Activated CD4-positive, alpha-beta T cell treated with anti-CD3 and anti-CD28 coated beads, Interleukin-2, amount 50 U/mL, for 1 hour (primary cell): ENCODE measurements around the gene TUBGCP2.

ENCODE experiments used
- DNase-seq: peaks from one replicate; pipeline ENCODE4 v3.0.0-alpha.2; 2020

The TUBGCP2 gene

GRCh38 chr10:133342942-133343341 lies 34.3 kb upstream of the TUBGCP2 start:
- no peak for DNase-seq

GRCh38 chr10:133341983-133342382 lies 33.3 kb upstream of the TUBGCP2 start:
- DNase-seq = no peak

- no peak for DNase-seq
Observed at GRCh38 chr10:133339708-133340380, 31.2 kb upstream of the TUBGCP2 start.

- DNase-seq = no peak
Observed at GRCh38 chr10:133338080-133339071, 29.7 kb upstream of the TUBGCP2 start.

GRCh38 chr10:133337370-133337725 lies 28.7 kb upstream of the TUBGCP2 start:
- no peak for DNase-seq

- peak; percentile 91 for DNase-seq
Observed at GRCh38 chr10:133336577-133337369, 28.1 kb upstream of the TUBGCP2 start, which contains the start of gene CALY. TSS of gene CALY (minus strand) at chr10:133336896. CDS start at chr10:133328989, 7,907 bp downstream.

GRCh38 chr10:133336118-133336576 lies 27.5 kb upstream of the TUBGCP2 start:
- DNase-seq = no peak

- peak; percentile 89 for DNase-seq
Observed at GRCh38 chr10:133335246-133336117, 26.8 kb upstream of the TUBGCP2 start.

GRCh38 chr10:133334503-133335245 lies 26.0 kb upstream of the TUBGCP2 start:
- peak; percentile 37 for DNase-seq

- DNase-seq = no peak
Observed at GRCh38 chr10:133332936-133333699, 24.4 kb upstream of the TUBGCP2 start.

GRCh38 chr10:133329491-133330202 lies 21.0 kb upstream of the TUBGCP2 start:
- peak; percentile 89 for DNase-seq

GRCh38 chr10:133328358-133329343 lies 20.0 kb upstream of the TUBGCP2 start:
- no peak for DNase-seq

- no peak for DNase-seq
Observed at GRCh38 chr10:133327651-133328357, 19.1 kb upstream of the TUBGCP2 start.

GRCh38 chr10:133326745-133327650 lies 18.3 kb upstream of the TUBGCP2 start:
- DNase-seq = no peak

GRCh38 chr10:133326223-133326551 lies 17.5 kb upstream of the TUBGCP2 start:
- no peak for DNase-seq

- peak; percentile 35 for DNase-seq
Observed at GRCh38 chr10:133325440-133326222, 17.0 kb upstream of the TUBGCP2 start.
